Measurements from ENCODE around the gene ZMYM4.
A peak's percentile ranks its signal among the peaks of the same experiment; 100 is the strongest.
"Not testable (repeated sequence)": the region's sequence is repeated elsewhere in the genome, so short reads cannot be mapped to it uniquely, and the experiment has no call there.

The ZMYM4 gene

DNA sequence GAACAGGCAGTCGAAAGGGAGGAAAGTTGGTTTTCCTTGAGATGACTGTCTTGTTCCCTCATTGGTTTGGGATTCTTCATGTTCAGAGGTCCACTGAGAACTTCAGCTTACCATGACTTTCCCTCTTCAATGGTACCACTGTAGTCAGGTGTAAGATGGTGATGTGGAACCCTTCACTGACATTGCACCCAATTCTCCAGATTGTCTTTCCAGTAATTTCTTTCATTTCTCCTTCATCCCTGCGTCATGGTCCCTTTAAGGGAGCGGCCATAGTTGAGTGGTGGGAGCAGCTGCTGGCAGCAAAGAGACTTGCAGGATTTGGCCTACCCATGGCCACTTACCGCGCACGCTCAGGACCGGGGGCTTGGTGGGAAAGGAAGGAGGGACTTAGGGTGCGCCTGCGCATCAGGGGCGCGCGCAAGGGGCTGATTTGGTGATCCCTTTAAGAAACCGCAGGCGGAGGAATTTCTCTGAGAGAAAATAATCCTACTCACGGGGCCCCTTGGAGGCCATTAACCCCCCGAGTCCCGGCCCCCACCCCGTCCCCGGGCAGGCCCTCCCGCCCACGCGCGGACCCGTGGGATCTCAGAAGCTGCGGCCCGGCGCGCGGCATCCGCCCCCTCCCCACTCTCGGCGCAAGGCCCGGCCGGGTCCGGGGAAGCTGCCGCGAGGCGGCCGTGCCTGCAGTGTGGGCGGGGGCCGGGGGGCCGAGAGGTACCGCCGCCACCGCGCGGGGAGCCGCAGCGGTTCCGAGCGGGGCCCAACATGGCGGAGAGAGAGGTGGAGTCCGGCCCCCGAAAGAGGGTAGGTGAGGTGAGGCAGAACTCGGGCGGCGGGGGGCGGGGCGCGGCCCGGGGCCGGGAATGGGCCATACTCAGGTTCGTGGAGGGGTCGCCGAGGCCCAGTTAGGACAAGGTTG is at the start of gene ZMYM4:
Gene ZMYM4, plus strand, starts transcription at position 428 of the 919 bp plus-strand sequence. Its CDS starts 338 bp downstream, at position 766.
- DNase-seq (ENCODE audit: low spot score), result peak; percentile 90

DNA sequence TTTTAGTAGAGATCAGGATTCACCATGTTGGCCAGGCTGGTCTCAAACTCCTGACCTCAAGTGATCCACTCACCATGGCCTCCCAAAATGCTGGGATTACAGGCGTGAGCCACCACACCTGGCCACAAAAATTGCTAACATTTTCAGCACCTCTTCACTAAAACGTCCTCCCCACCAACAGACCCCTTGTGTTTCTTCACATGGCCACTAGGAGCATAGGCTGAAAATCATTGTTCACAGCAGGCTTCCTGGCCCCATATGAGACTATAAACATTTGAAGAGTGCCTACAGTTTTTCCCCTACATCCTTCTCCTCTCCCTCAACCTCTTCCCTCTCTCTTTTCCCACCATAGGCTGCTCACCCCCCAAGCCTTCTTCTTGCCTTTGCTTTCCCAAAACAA is 47.5 kb upstream of the ZMYM4 start:
- DNase-seq (ENCODE audit: low spot score), result peak; percentile 22

DNA sequence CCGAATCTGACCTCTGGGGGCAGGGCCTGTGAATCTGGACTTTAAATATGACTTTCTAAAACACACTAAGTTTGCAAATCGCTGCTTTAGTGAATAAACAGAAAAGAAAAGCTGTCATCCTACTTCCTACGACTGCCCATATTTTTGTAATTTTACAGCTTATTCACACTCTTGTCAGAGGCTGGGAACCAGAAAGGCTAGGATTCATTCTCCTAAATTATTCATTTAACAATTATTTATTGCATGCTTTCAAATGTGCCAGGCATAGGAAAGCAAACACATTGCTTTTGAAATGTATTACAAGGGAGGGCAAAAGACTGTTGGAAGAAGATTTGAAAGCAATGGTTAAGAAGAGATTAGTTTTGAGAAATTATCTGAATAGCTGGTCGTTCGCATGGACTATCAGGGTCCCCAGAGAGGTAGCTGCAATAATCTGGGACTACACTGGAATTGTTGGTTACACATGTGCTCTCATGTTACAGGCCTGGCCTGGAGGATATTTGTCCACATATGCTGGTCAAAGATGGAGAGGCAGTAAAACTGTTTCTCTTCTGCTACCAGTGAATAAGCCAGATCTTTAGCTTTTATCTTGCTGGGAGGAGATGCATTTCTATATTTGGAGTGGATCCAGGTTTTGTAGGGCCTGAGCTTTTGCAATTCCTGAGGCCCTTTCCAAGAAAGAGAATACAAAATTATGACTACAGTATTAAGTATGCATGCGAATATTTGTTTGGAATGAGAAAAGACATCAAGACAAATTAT is 46.0 kb upstream of the ZMYM4 start:
- no peak for DNase-seq (ENCODE audit: low spot score)

DNA sequence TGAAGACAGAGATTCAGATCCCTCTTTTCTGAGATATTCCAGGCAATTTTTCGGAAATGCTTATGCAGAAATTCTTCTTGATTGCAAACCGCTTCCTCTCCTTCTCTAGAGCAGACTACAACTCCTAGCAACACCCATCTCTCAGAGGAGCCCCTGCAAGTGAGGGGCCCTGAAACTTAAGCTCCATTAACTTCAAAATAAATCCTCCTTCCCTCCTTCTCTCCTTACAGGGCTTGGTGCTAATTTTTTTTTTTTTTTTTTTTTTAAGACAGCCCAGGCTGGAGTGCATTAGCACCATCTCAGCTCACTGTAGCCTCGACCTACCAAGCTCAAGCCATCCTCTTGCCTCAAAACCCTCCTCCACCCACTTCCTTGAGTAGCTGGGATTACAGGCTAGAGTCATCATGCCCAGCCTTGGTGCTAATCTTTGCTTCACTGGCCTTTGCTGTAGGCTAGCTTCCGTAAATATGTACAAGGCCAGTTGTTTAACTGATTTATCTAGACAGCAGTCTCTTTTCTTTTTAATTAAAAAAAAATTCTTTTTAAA is 45.4 kb upstream of the ZMYM4 start:
- no peak for DNase-seq (ENCODE audit: low spot score)

DNA sequence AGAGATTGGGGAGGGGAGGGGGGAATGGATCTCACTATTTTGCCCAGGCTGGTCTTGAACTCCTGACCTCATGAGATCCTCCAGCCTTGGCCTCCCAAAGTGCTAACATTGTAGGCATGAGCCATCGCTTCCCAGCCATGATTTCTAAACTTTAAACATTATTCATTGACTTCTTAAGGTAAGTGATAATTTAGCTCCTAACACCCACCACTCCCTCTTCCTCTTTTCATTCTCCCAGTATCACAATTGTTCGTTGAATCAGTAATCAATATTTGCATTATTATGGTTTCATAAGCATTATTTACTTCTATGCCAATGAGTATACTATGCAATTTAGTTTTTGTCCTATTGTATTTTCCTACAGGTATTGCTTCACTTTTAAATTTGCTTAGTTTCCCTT is 42.0 kb upstream of the ZMYM4 start:
- no peak for DNase-seq (ENCODE audit: low spot score)

DNA sequence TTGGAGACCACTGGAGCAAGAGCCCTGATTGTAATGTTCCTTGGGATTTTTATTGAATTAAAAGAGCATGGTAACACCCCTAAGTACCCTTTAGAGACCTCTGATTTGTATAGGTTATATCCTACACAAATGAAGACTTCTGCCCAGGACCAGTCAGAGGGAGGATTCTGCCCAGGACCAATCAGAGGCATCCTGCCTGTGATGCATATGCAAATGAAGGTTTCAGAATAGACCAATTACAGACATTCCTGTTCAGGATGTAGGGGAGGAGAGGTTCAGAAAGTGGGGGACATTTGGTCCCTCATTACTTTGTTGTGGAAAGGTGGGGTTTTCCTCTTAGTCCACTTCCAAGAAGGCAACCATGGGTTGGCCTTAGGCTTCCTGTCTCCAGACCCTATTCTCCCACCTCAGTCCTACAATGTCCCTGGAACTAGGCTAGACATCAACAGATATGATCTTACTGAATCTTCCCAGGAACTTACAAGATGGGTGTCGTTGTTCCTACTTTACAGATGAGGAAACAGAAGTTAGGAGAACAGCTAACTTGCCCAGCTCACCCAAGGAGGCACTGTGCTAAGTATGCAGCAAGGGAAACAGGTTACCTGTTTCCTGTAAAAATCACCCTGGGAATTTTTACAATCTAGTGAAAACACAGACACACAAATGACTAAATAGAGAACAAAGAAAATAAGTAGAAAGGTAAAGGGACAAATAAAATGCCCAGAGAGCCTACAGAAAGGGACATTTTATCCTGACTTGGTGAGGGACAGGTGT is 38.7 kb upstream of the ZMYM4 start:
- no peak for DNase-seq (ENCODE audit: low spot score)

DNA sequence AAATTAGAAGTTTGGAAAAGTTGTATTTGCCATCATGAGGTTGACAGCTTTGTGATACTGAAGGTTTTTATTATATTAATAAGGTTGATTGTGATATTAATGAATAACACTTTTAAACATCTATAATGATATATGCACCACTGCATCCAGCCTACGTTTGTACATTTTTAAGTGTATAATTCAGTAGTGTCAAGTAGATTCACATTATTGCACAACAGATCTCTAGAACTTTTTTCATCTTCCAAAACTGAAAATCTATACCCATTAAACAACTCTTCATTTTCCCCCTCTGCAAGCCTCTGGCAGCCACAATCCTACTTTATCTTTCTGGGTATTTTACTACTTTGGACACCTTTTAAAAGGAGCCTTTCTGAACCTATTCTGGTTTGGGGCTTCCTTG is 37.2 kb upstream of the ZMYM4 start:
- no peak for DNase-seq (ENCODE audit: low spot score)

DNA sequence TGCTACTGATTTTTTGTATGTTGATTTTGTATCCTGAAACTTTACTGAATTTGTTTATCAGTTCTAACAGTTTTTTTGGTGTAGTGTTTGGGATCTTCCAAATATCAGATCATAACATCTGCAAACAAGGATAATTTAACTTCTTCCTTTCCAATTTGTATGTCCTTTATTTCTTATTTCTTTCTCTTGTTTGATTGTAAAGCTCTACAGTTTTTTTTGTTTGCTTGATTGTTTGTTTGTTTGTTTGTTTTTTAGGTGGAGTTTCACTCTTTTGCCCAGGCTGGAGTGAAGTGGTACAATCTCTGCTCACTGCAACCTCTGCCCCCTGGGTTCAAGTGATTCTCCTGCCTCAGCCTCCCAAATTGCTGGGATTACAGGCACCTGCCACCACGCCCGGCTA is 31.7 kb upstream of the ZMYM4 start:
- not testable (repeated sequence) for DNase-seq (ENCODE audit: low spot score)

DNA sequence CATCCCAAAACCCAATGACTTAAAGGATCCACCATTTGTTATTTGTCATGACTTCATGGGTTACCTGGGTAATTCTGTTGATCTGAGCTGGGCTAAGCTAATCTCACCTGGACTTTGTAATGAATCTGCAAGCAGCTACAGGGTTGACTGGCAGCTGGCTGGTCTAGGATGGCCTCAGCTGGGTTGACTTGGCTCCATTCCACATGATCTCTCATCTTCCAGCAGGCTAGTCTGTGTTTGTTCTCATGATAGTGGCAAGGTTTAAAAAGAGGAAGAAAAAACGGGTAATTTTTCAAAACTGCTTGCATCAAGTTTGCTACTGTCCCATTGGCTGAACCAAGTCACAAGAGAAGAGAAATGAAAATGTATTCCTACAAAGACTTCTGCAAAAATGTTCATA is 24.8 kb upstream of the ZMYM4 start:
- no peak for DNase-seq (ENCODE audit: low spot score)

DNA sequence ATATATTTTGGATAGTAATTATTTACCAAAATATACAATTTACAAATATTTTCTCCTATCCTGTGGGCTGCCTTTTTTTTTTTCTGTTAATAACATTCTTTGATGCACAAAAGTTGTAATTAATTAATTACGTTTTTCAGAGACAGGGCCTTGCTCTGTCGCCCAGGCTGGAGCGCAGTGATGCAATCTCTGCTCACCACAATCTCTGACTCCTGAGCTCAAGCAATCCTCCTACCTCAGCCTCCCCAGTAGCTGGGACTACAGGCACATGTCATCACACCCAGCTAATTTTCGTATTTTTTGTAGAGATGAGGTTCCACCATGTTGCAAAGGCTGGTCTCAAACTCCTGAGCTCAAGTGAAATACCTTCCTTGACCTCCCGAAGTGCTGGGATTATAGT is 21.3 kb upstream of the ZMYM4 start:
- DNase-seq (ENCODE audit: low spot score), result no peak

DNA sequence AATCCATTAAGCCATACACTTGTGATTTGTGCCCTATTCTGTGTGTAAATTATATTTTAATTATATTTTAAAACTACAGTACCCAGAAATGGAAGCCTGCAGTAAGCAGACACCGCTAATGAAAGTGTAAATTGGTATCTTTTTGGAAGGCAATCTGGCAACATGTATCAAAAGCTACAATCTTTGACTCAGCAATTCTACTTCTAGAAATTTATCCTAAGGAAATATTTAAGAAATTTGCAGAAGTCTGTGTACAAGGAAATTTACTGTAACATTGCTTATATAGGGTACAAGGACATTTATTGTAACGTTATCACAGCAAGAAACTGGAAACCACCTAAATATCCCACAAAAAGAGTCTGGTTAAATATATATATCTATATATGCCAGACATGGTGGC is 14.6 kb upstream of the ZMYM4 start:
- no peak for DNase-seq (ENCODE audit: low spot score)

DNA sequence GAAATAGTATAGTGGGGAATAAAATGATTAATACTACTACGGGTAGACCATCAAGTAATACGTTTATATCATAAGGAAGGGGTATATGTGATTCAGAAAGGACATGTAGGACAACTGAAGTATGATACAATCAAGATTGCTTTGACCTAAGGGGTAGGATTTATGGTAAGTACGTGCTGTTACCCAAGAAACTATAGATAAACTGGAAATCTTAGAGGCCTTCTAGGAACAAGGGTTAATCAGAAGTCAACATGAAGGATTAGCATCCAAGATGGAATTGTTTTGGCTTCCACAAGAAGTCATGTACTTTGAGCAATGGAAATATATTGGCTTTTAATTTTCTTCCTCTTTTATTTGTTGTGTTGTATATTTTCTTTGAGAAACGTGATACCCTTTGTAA is 13.2 kb upstream of the ZMYM4 start:
- DNase-seq (ENCODE audit: low spot score), result no peak

DNA sequence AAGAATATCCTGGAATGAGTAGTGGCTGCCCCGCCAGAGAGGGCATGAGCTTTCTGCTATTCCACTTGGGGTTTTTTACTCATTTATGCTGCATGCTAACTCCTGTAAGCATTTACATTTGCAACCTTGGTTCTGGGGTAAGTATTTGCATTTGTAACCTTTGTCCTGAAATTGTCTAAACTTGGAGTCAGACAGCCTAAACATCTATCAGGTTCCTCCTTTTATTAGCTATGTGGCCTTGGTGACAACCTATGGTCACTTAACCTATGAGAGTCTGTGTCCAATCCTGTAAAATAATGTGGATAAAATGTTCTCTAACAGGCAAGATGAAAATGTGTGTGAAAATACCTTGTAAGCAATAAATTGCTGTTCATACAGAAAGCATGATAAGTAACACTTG is 8.9 kb upstream of the ZMYM4 start:
- no peak for DNase-seq (ENCODE audit: low spot score)

DNA sequence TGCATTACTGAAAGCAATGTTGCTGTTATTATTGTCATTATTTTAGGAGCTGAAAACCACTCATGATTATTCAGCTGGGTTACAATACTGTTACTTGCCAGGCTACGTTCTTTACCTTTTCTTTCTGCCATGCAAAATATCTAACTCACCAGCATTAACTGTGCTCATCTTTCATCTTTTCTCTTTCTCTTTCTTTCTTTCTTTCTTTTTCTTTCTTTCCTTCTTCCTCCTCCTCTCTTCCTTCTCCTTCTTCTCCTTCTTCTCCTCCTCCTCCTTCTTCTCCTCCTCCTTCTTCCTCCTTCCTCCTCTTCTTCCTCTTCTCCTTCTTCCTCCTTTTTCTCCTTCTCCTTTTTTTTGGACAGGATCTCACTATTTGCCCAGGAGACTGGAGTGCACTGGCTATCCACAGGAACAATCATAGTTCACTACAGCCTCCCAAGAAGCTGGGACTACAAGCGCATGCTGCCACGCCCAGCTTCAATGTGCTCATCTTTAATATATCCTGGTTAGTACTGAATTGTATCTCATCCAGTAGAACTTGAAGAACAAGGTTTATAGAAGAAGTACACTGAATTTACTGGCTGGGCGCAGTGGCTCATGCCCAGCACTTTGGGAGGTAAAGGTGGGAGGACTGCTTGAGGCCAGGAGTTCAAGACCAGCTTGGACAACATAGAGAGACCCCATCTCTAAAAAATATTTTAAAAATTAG is 6.9 kb upstream of the ZMYM4 start:
- DNase-seq (ENCODE audit: low spot score), result no peak

DNA sequence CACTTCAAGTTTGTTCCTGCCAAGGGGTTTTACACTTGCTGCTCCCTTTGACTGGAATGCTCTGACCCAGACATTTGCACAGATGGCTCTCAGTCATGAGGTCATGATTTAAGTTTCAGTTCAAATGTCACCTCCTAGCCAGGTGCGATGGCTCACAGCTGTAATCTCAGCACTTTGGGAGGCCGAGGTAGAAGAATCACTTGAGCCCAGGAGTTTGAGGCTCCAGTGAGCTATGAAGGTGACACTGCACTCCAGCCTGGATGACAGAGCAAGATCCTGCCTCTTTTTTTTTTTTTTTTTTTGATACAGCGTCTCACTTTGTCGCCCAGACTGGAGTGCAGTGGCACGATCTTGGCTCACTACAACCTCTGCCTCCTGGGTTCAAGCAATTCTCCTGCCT is 4.5 kb upstream of the ZMYM4 start:
- no peak for DNase-seq (ENCODE audit: low spot score)

DNA sequence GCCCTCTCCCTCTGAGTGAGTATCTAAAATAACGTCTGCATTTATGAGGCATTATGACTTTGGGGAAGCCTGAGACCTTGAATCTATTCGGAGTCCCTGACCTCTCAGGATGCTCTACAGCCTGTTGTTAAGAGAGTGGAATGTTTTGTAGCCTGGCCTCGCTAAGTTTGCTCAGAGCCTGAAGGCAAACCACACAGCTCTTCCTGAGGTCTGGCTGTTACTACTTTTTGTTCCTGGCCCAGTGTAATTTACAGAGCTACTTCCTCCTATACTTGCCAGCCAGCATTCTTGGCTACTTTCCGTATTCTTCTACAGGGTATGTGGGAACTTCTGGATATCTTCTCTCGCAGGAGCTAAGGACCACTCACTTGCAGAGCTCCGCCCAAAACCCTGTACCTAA is 3.6 kb upstream of the ZMYM4 start:
- DNase-seq (ENCODE audit: low spot score), result no peak

DNA sequence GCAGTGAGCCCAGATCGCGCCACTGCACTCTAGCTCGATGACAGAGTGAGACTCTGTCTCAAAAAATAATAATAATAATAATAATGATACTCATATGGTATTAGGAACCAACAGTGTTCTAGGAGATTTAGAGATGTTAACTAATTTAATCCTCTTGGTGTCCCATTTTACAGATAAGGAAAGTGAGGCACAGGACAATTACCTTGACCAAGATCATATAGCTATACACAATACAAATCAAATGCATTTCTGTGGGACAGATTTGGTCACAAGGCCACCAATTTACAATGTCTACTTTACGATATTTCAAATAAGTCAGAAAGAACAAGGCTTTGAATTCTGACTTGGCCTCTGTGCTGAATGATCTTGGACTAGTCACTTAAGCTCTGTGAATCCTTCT is 2.2 kb upstream of the ZMYM4 start:
- no peak for DNase-seq (ENCODE audit: low spot score)

DNA sequence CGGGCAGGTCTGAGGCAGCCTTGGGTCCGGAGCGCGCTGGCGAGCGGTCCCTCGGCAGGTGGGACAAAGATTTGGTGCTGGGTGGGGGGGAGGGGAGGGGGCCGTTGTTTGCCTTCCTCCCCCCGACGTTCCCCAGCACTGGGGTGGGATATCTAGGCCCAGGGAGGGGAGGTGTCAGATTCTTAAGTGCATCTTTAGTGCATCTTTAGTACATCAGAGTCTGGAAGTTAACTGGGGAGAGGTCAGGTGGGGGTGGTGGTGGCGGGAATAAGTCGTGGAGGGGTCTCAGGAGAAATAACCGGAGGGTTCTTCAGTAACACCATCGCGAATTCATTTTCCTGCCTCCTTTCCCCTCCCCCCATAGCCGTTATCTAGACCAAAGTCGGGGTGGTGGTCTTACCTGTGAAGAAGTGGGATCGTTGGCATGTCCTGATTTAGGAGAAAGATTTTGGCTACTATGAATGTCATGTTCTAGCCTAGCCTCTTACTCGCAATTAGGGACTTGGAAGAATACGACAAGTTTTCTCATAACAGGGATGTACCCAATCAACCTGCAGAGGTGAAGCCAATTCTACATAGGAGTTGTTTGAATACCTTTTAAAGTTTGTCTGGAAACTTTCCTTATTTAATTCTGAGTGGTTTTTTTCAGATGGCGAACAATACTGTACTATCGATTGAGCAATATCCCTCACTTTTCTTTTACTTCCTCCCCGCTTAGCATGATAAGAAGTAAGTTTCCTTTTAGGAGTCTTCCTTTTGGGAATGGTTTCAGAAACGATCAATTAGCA is 886 bp downstream of the ZMYM4 start:
- DNase-seq (ENCODE audit: low spot score), result no peak

DNA sequence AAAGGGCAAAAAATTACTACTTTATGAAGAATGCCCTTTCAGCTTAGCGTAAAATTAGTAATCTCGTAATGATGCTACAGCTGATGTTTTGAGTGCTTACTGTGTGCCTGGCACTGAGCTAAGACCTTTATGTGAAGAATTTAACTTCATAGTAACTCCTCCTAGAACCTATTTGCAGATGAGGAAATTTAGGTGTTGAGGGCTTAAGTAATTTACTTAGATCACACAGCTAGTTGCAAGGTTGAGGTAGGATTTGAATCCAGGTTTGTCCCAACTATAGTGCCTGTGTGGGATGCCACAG is 1.4 kb downstream of the ZMYM4 start:
- no peak for DNase-seq (ENCODE audit: low spot score)

DNA sequence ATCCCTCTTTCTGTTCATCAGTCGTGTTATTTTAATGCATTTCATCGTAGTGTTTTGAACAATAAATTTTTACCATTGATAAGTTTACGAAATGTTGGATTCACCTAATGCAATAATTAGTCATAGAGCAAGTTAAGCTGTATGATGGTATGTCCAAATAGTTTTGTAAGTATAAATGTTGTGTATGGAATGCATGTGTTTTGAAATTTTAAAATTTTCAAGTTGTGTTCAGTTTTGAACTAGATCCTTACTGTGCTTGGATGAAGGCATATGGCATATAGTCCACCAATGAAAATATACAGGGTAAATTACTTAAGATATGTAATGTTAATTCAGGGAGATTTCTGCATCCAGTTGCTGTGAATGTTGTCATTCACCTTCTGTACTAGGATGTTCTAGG is 2.3 kb downstream of the ZMYM4 start:
- no peak for DNase-seq (ENCODE audit: low spot score)

DNA sequence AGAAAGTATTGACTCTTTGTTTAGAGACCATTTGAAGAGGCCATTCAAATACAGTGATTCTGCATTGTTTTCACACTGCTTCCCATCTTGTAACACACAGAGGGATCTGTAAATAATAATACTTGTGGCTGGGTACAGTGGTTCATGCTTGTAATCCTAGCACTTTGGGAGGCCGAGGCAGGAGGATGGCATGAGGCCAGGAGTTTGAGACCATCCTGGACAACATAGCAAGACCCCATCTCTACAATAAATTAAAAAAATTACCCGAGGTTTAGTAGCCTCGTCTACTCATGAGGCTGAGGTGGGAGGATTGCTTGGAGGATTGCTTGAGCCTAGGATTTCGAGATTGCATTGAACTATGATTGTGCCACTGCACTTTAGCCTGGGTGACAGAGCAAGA is 5.7 kb downstream of the ZMYM4 start:
- no peak for DNase-seq (ENCODE audit: low spot score)

Data from activated CD4-positive, alpha-beta T cell treated with anti-CD3 and anti-CD28 coated beads, Interleukin-2, Interleukin-4, amounts not matched to agents 100 ng/mL and 50 ng/mL, durations not matched to agents 16 hours and 8 hours (primary cell).